SJCRH30 (cell line): ENCODE data around the gene ELAVL1. TPM values are rescaled to one million over a fixed set of nuclear protein-coding genes. Genes with fewer than 3 reads are reported as not detected.

Source experiments
- DNase-seq, 2 experiments: peaks; one replicate each; pipeline ENCODE4 v3.0.0-alpha.2; 2015 to 2020
- H3K27ac ChIP-seq: fragments of 250-450 bp; sonication (Bioruptor Pico); 2 replicates; pipeline ENCODE4 v1.5.1; 2020; ENCODE audit warnings: mild to moderate bottlenecking, moderate library complexity
- H3K27me3 ChIP-seq: fragments of 250-450 bp; sonication (Bioruptor Pico); 2 replicates; pipeline ENCODE4 v1.5.1; 2020; ENCODE audit warnings: mild to moderate bottlenecking, moderate library complexity
- H3K36me3 ChIP-seq: fragments of 250-450 bp; sonication (Bioruptor Pico); 2 replicates; pipeline ENCODE4 v1.5.1; 2020; ENCODE audit warnings: mild to moderate bottlenecking, moderate library complexity
- H3K4me1 ChIP-seq: fragments of 250-450 bp; sonication (Bioruptor Pico); 2 replicates; pipeline ENCODE4 v1.5.1; 2020; ENCODE audit warnings: mild to moderate bottlenecking, moderate library complexity
- H3K4me3 ChIP-seq: fragments of 250-450 bp; sonication (Bioruptor Pico); 2 replicates; pipeline ENCODE4 v1.5.1; 2020; ENCODE audit warnings: mild to moderate bottlenecking, moderate library complexity
- H3K9me3 ChIP-seq: fragments of 250-450 bp; sonication (Bioruptor Pico); replicated peaks from 2 replicates; pipeline ENCODE4 v1.5.1; 2020; ENCODE audit warnings: mild to moderate bottlenecking, moderate library complexity
- total RNA-seq: library from RNA; depleted of rRNA; stranded (reverse); fragments of >200 nt; shearing (Covaris generic); gene quantifications from 2 replicates; pipeline ENCODE4 v1.2.3, GENCODE V29; 2014

Gene ELAVL1
- total RNA-seq, 1 experiment from 2014 or later: 79.4 TPM

DNA sequence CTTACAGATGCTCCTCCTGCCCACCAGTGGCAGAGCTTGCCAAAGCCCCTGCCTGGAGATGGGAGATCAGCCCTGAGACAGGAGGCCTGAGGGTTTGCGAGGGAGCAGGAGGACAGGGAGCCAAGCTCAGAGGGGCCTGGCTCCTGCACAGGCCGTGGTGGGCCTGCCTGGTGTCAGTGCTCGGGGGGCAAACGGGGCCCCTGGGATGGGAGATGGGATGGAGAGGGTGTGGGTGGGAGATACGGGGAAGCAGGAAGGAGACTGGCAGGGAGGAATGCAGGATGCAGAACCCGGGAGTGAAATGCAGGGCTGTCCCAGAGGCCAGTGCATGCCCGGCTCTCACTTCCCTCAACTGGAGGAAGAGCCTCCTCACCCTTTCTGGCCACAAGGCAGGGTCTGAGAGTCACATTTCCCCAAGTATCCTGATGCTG lies 19.9 kb downstream of the ELAVL1 start:
- H3K27ac ChIP-seq: no peak overlapping the region
- DNase-seq: no peak
- no peaks in the 10 kb centered on the region for H3K27me3 ChIP-seq
- peaks cover 41% of the 10 kb centered on the region for H3K36me3 ChIP-seq
- no peaks in the 10 kb centered on the region for H3K9me3 ChIP-seq
- H3K4me1 ChIP-seq: peaks cover 5% of the 10 kb centered on the region; the same call in 1 of the 2 replicates
- H3K4me3 ChIP-seq: no peak overlapping the region

DNA sequence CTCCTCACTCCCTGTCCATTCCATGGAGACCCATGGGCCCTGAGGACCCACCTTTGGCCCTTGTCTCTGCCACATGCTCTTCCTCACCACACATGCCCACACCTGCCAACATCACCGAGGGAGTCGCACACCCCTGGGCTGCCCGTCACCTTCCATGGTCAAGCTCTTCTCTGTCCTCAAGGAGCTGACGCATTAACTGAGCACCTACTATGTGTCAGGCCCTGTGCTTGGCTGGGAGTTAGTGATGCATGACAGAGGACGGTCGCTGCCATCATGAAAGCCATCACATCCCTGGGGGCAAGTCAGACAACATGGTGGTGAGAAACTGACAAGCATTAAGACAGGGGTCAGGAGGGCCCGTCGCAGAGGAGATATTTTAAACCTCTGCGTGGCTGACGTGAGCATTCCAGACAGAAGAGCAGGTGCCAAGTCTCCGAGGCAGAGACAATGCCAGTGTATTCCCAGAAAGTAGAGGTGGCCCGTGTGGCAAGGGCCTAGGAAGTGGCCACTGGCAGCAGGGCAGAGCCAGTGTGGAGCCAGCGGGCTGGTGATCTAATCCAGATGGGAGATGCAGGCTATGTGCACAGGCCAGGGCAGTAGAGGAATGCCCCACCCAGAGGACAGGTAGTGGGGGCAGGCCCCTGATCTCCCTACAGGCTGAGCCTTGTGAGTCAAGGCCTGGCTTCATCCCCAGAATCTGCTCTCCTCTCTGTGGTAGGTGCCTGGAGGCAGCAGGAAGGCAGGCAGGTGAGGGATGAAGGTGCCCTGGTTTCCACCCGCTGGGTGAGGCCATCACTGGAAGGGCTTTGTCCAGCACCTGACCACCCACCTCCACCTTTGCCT lies 21.2 kb downstream of the ELAVL1 start:
- H3K36me3 ChIP-seq: peaks cover 36% of the 10 kb centered on the region

DNA sequence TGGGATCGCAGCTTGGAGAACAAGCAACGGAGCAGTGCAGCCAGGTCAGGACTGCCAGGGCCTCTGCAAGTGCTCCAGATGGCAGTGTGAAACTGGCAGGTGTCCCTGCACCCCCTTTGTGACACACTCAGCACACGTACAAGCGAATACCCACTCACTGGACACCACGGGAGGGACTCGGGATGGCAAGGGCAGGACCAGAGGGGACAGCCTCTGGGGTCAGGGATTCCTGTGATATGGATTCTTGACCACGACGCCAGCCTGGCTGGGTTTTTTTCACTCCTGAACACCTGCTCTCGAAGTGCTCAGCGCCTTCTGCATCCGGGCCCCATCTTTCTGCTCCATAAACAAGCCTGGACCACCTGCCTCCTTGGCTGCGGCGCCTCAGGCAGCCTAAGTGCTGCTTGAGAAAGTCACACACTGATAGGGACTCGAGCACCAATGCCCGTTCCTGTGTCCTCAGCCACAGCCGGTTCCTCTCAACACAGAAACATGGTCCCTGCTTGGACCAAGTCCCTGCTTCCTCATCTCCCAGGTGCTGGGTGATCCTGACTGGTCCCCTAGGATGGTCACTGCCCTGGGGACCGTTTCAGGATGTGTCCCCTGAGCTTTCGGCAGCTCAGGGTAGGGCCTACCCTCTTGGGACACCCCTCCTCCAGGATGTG lies 22.0 kb downstream of the ELAVL1 start:
- H3K4me1 ChIP-seq: no peaks in the 10 kb centered on the region
- no peak for DNase-seq
- no peak overlapping the region for H3K4me3 ChIP-seq
- peaks cover 37% of the 10 kb centered on the region for H3K36me3 ChIP-seq
- no peaks in the 10 kb centered on the region for H3K9me3 ChIP-seq
- H3K27me3 ChIP-seq: no peaks in the 10 kb centered on the region
- no peak overlapping the region for H3K27ac ChIP-seq

More for the DNA sequence above, 21.2 kb downstream of the ELAVL1 start:
- DNase-seq: no peak
- Histone ChIP-seq H3K27me3 (no peaks in the 10 kb centered on the region), H3K4me3 (no peak overlapping the region), H3K27ac (no peak overlapping the region), H3K4me1 (no peaks in the 10 kb centered on the region; the same call in 1 of the 2 replicates), H3K9me3 (no peaks in the 10 kb centered on the region)

DNA sequence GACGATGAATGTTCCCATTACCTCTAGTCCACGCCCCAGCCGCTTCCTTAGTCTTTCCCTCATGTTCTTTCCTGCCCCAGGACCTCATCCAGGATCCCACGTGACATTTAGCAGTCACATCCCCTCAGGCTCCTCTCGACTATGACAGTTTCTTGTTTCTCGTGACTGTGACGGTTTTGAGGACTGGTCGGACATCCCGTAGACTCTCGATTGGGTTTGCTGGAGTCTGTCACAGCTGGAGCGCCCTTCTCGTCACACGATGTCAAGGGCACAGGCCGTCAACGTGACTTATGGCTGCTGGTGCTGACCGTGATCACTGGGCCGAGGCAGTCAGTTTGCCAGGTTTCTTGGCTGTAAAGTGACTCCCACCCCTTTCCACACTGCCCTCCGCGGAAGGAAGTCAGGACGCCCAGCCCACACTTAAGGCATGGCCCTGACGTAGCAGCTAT lies 22.8 kb downstream of the ELAVL1 start:
- H3K27ac ChIP-seq: no peak overlapping the region
- peaks cover 35% of the 10 kb centered on the region for H3K36me3 ChIP-seq
- no peaks in the 10 kb centered on the region for H3K27me3 ChIP-seq
- H3K4me1 ChIP-seq: no peaks in the 10 kb centered on the region
- H3K9me3 ChIP-seq: no peaks in the 10 kb centered on the region
- no peak overlapping the region for H3K4me3 ChIP-seq
- DNase-seq: no peak

DNA sequence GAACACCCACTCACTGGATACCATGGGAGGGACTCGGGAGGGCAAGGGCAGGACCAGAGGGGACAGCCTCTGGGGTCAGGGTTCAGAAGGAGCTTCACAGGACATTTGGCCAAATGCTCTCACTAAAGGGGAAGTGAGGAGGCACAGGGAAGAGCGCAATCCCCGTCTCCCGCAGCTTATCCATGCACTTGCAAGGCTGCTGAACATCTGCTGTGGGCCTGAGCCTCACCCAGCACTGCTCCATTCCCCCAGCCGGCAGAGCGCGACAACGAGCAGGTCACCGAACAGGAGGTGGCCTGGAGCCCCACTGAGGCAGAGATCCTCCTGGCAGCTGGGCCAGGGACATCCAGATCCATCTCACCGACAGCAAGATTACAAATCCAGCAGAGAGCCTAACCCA lies 23.3 kb downstream of the ELAVL1 start:
- no peak overlapping the region for H3K27ac ChIP-seq
- H3K4me1 ChIP-seq: no peaks in the 10 kb centered on the region
- peaks cover 29% of the 10 kb centered on the region for H3K36me3 ChIP-seq
- no peaks in the 10 kb centered on the region for H3K27me3 ChIP-seq
- no peaks in the 10 kb centered on the region for H3K9me3 ChIP-seq
- no peak overlapping the region for H3K4me3 ChIP-seq
- DNase-seq: no peak

DNA sequence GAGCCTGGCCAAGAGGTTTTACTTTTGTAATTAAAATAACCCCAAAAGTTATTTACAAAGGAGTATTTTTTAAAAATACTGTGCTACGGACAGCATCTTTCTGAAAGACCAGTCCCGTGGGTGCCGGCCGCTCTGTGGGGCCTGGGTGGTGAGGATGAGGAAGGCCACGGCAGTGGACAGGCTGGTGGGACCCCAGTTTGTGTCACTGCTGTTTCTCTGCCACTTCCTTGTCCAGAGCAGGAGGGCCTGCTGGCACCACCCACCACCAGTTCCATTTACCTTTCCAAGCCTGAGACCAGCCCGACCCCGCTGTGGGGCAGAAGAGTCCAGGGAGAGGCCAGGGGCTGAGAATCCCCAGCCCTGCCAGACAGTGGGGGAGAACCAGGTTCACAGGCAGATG lies 23.8 kb downstream of the ELAVL1 start:
- Histone ChIP-seq H3K4me3 (no peak overlapping the region), H3K36me3 (peaks cover 29% of the 10 kb centered on the region), H3K27me3 (no peaks in the 10 kb centered on the region), H3K4me1 (no peaks in the 10 kb centered on the region), H3K9me3 (no peaks in the 10 kb centered on the region), H3K27ac (no peak overlapping the region)
- no peak for DNase-seq

GRCh38 chr19:7981199-7981598 lies 24.2 kb downstream of the ELAVL1 start:
- Histone ChIP-seq H3K4me1 (no peaks in the 10 kb centered on the region), H3K36me3 (peaks cover 29% of the 10 kb centered on the region), H3K9me3 (no peaks in the 10 kb centered on the region), H3K27me3 (no peaks in the 10 kb centered on the region), H3K4me3 (no peak overlapping the region), H3K27ac (no peak overlapping the region)
- DNase-seq: no peak

DNA sequence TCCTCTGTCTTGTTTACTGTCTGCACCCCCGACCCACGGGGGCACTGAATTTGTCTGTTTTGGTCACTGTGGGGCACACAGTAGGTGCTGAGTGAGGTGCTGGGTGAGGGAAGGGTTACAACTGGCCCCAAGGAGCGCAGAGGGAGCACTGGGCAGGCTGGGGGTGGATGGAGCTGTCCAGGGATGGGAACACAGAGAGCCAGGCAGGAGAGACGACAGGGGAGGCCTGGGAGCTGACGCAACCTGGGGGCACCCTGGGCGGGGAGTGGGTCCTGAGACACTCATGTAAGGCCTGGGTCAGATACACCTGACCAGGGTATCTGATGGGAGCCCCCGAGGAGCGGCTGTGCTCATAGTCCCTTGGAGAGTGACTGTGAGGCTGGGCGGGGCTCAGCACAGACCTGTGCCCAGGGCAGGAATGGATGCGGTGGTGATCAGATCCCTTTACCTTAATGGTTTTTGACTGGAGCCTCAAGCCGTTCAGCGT lies 24.8 kb downstream of the ELAVL1 start:
- Histone ChIP-seq H3K4me3 (no peak overlapping the region), H3K27ac (no peak overlapping the region), H3K4me1 (no peaks in the 10 kb centered on the region), H3K27me3 (no peaks in the 10 kb centered on the region), H3K9me3 (no peaks in the 10 kb centered on the region), H3K36me3 (peaks cover 28% of the 10 kb centered on the region)
- no peak for DNase-seq

- Histone ChIP-seq H3K4me3 (no peak overlapping the region), H3K36me3 (peaks cover 29% of the 10 kb centered on the region)
Observed at GRCh38 chr19:7980168-7980567, 25.3 kb downstream of the ELAVL1 start.

DNA sequence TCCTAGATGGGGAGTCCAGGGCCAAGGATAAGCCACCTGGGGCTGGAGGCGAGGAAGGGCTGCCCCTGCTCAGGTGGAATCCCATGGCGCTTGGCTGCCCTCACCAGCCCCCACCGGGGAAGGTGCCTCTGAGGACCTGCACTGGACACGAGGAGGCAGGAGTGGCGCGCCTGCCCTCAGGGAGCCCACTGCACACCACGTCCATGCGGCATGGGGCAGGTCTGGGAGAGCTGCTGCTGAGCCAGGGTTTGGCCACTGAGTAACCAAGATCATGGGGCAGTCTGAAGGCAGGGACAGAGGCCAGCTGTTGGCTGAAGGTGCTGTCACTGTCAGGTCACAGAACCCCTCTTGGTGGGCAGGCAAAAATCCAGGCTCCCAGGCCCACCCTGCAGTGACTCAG lies 25.9 kb downstream of the ELAVL1 start:
- DNase-seq: no peak
- no peaks in the 10 kb centered on the region for H3K4me1 ChIP-seq
- no peaks in the 10 kb centered on the region for H3K9me3 ChIP-seq
- H3K36me3 ChIP-seq: peaks cover 30% of the 10 kb centered on the region
- no peak overlapping the region for H3K27ac ChIP-seq
- no peaks in the 10 kb centered on the region for H3K27me3 ChIP-seq
- H3K4me3 ChIP-seq: no peak overlapping the region

More at GRCh38 chr19:7980168-7980567, 25.3 kb downstream of the ELAVL1 start:
- no peak overlapping the region for H3K27ac ChIP-seq
- no peaks in the 10 kb centered on the region for H3K4me1 ChIP-seq
- no peaks in the 10 kb centered on the region for H3K9me3 ChIP-seq
- no peaks in the 10 kb centered on the region for H3K27me3 ChIP-seq
- no peak for DNase-seq

- H3K9me3 ChIP-seq: no peaks in the 10 kb centered on the region
- H3K36me3 ChIP-seq: peaks cover 34% of the 10 kb centered on the region
- no peak overlapping the region for H3K4me3 ChIP-seq
- no peaks in the 10 kb centered on the region for H3K4me1 ChIP-seq
- no peak overlapping the region for H3K27ac ChIP-seq
- H3K27me3 ChIP-seq: no peaks in the 10 kb centered on the region
- no peak for DNase-seq
Observed at GRCh38 chr19:7979011-7979410, 26.4 kb downstream of the ELAVL1 start.

GRCh38 chr19:7978179-7978825 lies 27.1 kb downstream of the ELAVL1 start:
- H3K4me1 ChIP-seq: no peaks in the 10 kb centered on the region
- H3K27me3 ChIP-seq: no peaks in the 10 kb centered on the region
- H3K4me3 ChIP-seq: no peak overlapping the region
- H3K36me3 ChIP-seq: peaks cover 41% of the 10 kb centered on the region
- H3K9me3 ChIP-seq: no peaks in the 10 kb centered on the region
- DNase-seq: no peak
- H3K27ac ChIP-seq: no peak overlapping the region

GRCh38 chr19:7977723-7978040 lies 27.8 kb downstream of the ELAVL1 start:
- Histone ChIP-seq H3K9me3 (no peaks in the 10 kb centered on the region), H3K27ac (no peak overlapping the region), H3K36me3 (peaks cover 40% of the 10 kb centered on the region), H3K4me3 (no peak overlapping the region), H3K4me1 (no peaks in the 10 kb centered on the region), H3K27me3 (no peaks in the 10 kb centered on the region)
- no peak for DNase-seq

DNA sequence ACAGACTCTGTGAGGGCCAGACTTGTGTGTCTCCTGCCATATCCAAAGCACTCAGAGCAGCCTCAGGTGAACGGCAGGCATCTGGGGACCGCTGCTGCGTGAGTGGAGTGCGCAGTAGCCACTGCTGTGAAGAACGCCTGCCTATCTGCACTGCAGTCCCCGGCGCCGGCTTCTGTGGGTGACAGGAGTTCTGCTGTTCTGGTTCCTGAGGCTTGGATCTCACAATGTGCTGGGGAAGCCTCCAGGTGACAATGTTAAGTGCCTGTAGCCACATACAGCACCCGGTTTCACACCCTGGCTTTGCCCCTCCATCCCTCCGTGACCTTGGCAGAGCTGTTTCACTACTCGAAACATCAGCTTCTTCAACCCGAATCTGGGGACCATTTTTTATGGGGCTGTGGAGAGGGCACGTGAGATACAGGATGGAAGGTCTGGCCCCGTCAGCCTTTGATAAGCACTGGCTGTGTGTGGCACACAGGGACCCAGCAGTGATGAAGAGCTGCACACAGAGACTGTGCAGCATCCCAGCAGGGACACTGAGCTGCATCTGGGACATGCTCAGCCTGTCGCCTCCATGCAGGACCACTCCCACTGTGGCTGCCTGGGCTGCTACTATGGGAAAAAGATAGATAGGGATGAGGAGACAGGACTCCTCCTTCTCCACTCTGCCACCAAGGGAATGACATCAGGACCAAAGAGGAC lies 28.3 kb downstream of the ELAVL1 start:
- Histone ChIP-seq H3K36me3 (peaks cover 40% of the 10 kb centered on the region), H3K4me3 (no peak overlapping the region), H3K27ac (no peak overlapping the region), H3K27me3 (no peaks in the 10 kb centered on the region), H3K4me1 (no peaks in the 10 kb centered on the region), H3K9me3 (no peaks in the 10 kb centered on the region)
- no peak for DNase-seq
